Stimulated activated CD8-positive, alpha-beta memory T cell treated with anti-CD3 and anti-CD28 coated beads, Interleukin-2, amount 100 ng/mL, for 1 hour (primary cell): ENCODE results near the gene ADK.
"Not testable (repeated sequence)": the region's sequence is repeated elsewhere in the genome, so short reads cannot be mapped to it uniquely, and the experiment has no call there.

Experiments
- DNase-seq, 2 donors: peaks; one replicate each; pipeline ENCODE4 v3.0.0-alpha.2; 2020; ENCODE audit warnings: low read depth in 2 of 2

The ADK gene

DNA sequence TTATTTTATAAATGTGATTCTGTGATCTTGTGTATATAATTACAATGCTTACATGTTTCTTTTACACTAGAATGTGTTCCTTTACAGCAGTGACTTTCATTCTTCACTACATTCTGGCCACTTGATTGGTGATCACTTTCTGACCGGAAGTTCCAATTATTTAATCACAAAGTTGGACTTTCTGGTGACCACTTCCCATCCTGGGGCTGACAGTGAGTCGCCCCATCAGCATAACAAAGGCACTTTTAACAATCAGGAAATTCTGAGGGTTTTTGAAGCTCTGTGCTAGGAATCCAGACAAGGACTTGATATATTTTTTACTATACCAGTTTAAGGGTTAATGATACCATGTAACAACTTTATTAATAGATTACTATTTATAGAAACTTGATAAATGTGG, 393.1 kb downstream of the ADK start:
- DNase-seq: no peak

DNA sequence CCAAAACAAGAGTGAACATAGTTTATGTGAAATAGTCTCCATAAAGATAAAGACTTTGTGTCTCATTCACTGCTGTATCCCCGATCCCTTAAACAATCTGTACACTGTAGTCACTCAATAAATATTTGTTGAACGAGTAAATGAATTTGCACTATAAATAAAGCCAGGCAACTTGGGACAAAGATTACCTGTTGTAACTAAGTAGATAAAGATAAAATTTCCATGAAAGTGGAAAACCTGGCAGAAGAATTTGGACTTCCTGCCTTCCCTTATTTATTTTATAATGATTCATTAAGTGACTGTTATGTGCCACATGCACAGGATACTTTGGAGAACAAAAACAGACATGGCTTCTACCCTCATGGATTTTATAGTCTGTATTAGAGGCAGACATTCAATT, 397.7 kb downstream of the ADK start:
- no peak for DNase-seq

DNA sequence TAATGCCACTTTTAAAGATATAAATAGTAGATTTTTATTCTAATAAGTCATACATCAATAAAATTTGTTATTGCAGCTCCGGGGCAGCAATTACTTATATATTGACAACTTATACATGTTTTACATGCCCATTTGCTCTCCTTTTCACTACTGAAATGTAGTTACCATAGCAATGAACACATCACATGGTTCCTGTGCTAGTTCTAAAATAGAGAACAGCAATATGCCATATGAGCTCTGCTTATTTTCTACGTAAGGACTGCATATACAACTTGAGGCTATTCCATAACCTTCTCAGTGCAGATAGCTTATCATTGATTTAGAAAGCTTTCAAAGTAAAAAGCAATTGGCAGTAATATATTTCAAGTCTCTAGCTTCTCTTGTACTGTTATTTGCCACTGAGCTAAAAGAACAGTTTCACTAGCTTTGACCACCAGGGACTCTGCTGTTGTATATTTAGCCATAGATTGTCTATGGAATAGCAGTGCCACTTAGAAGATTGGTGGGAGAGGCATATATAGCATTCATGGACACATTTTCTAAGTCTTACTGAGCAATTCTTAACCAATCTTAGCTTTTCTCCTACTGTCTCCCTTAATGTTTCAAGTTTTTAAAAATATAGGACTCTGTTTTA, 405.2 kb downstream of the ADK start:
- DNase-seq: no peak

DNA sequence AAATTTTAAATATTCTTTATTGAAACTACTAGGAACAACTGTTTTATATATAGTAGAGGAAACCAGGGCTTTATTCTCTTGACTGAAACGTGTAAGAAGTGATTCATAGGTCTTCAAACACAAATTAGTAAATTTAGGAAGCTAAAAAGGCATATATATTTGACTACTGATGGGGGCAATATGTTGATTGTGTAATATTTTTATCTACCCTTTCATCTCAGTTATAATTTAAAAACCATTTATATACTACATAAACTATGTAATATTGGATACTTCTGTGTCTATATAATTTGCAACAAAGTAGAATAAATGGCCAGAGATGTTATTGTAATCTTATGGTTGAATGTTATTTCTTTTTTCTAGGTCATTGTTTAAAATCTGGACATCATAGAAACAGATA, 406.1 kb downstream of the ADK start:
- no peak for DNase-seq

- no peak for DNase-seq
These were observed 407.4 kb downstream of the ADK start for GRCh38 chr10:74558403-74558802.

DNA sequence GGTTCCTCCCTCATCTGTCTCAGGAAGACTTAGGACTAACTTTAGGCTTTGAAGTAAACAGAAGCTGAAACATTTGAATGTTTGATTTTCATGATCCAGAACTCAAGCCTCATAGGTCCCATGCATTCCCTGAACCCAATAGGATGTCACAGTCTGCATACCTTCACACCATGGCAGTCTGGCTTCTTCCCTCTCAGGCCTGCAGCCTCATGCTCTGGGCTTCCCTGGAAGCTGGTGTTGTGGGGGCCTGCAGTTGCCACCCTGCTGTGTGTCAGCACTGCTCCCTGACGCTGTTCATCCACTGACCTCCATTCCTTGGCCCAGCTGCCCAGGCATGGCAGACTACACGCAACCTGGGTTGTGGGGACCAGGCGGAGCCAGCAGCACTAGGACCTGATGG, 407.9 kb downstream of the ADK start:
- DNase-seq: no peak

DNA sequence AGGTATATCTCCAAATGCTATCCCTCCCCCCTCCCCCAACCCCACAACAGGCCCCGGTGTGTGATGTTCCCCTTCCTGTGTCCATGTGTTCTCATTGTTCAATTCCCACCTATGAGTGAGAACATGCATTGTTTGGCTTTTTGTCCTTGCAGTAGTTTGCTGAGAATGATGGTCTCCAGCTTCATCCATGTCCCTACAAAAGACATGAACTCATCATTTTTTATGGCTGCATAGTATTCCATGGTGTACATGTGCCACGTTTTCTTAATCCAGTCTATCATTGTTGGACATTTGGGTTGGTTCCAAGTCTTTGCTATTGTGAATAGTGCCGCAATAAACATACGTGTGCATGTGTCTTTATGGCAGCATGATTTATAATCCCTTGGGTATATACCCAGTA, 417.9 kb downstream of the ADK start:
- not testable (repeated sequence) for DNase-seq

DNA sequence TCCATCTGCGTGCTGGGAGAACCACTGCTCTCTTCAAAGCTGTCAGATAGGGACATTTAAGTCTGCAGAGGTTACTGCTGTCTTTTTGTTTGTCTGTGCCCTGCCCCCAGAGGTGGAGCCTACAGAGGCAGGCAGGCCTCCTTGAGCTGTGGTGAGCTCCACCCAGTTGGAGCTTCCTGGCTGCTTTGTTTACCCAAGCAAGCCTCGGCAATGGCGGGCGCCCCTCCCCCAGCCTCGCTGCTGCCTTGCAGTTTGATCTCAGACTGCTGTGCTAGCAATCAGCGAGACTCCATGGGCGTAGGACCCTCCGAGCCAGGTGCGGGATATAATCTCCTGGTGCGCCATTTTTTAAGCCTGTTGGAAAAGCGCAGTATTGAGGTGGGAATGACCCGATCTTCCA, 422.5 kb downstream of the ADK start:
- DNase-seq: not testable (repeated sequence)

GRCh38 chr10:74575191-74575720, 424.2 kb downstream of the ADK start:
- no peak for DNase-seq

- no peak for DNase-seq
These were observed 424.9 kb downstream of the ADK start for GRCh38 chr10:74575912-74576311.

GRCh38 chr10:74576586-74576985, 425.6 kb downstream of the ADK start:
- no peak for DNase-seq

DNA sequence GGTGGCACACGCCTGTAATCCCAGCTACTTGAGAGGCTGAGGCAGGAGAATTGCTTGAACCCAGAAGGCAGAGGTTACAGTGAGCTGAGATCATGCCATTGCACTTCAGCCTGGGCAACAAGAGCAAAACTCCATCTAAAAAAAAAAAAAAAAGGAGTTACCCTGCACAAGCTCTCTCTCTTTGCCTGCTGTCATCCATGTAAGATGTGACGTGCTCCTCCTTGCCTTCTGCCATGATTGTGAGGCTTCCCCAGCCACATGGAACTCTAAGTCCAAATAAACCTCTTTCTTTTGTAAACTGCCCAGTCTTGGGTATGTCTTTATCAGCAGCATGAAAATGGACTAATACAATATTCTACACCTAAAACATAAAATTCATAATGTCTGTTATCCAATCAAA, 429.4 kb downstream of the ADK start:
- not testable (repeated sequence) for DNase-seq

DNA sequence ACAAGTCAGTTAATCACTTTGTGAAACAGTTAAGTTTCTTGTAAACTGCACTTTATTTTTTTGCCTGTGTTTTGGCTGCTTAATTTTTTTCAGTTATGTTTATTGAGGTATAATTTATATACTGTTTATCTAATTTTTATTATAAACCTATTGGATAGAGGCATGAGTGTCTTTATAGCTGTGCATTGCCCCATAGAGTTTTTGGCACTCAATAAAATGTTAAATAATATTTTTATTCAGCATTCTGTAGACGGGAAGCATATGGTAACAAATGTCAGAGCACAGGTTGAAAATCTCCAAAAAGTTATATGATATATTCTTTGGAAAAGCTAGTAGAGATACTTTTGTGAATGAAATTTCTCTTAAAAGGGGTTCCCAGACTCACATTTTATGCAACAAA, 431.5 kb downstream of the ADK start:
- DNase-seq: no peak

DNA sequence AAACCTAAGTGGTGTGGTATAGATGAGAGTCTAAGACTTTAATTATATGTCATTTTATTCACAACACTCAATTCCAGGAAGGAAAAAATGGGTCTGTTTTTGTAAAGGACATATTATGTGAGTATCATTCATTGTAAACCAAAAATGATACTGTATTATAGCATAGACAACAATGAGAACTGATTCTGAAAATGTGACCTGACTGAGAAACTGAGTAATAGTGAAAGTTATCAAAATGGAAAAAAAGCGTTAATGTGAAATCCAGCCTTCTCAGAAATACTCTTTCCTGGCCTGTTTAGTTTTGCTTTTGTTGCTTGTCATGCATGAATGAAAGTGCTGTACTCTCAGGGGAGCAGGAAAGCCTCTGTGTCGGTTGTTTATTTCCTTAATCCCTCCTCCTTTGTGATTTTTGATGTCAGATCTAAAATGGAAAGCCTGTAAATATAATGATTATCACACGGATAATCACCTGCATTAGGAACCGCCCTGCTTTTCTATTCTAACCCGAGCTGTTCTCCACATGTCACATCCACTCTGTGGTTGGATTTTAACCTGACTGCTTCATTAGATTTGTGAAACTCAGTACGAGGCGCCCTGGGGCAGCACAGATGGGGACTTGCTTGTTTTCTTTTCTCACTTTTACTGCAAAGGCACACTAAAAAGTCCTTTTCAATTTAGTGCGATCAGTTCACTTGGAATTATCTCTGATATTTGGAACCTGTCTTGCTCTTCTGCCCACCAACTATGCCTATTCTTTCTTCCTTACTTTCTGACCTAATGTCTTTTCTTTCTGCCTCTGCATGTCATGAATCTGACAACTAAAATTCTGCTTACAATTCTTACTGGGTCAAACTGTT, 434.4 kb downstream of the ADK start:
- DNase-seq: no peak

- no peak for DNase-seq
These were observed 435.1 kb downstream of the ADK start for GRCh38 chr10:74586088-74586585.

DNA sequence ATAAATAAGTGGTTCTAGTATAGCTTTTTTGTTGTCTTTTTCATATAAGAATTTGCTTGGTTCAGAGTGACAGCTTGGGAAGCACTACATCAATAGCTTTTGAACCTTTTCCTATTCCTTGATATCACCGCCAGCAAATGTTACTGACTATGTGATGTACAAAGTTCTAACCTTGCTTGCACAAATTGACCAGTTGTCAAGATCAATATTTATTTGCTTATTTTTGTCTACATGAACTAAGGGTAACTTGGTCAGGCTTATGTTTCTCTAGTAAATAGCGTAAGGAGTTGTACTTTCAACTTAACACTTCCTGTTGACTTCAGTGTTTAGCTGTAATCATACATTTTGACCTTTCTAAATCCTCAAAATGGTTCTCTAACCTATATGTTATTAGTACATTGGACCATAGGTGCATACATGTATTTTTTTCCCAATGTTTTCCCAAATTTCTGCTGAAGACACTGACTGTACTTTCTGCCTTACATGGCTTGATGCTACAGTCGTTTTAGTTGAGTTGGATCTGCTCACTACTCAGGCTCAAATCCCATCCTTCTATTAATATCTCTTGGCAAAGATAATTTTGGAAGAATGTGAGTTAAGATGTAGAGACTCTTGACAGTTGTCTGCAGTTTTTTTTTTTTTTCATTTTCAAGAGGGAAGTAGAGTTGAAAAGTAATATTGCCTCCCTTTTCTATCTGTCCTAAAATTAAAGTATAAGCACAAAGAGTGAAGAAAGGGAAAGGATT, 436.3 kb downstream of the ADK start:
- DNase-seq: no peak

GRCh38 chr10:74589226-74589673, 438.2 kb downstream of the ADK start:
- DNase-seq: peak; percentile 50 to 68

DNA sequence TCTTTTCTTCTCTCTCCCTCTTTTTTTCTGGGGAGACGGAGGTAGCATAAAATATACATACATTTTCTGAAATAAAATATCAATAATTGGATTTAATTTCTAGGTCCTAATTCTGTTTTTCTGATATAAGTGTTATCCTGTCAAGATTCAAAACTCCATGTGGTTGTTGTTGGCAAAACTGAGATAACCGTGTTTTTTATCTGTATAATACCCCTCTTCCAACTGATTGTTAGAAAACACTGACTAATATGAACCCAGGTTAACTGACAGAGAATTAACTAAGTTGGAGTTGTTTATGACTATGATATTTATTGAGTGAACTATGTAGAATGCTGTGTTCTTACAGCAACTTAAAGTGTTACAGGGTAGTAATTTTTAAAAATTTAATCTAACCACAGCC, 438.8 kb downstream of the ADK start:
- DNase-seq: no peak

DNA sequence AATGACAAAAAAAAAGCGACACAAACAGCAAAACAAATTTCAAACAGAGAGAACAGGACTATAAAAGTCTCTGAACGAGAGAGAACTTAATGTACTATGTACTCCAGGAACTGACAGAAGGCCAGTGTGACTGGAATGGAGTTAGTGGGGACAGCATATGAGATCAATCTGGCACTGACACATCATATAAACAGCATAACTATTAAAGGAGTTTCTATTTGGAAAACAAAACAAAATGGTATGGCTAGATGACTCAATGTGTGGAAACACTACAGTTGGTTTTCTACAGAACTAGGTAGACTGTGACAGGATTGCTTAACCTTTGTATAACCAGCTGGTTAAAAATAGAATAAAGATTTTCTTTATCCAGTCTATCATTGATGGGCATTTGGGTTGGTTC, 442.4 kb downstream of the ADK start:
- DNase-seq: no peak

DNA sequence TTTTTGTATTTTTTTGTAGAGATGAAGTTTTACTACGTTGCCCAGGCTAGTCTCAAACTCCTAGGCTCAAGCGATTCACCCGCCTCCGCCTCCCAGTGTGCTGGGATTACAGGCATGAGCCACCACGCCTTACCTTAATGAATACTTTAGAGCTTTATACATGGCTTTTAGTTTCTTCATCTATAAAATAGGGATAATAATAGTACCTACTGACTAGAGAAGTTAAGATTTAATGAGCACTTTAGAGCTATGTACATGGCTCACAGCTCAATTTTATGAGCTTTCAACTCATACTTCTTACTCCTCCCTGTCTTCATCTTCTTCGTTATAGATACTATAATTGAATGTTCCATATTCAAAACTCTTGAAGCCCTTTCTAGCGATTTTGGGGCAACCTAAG, 445.7 kb downstream of the ADK start:
- DNase-seq: no peak

DNA sequence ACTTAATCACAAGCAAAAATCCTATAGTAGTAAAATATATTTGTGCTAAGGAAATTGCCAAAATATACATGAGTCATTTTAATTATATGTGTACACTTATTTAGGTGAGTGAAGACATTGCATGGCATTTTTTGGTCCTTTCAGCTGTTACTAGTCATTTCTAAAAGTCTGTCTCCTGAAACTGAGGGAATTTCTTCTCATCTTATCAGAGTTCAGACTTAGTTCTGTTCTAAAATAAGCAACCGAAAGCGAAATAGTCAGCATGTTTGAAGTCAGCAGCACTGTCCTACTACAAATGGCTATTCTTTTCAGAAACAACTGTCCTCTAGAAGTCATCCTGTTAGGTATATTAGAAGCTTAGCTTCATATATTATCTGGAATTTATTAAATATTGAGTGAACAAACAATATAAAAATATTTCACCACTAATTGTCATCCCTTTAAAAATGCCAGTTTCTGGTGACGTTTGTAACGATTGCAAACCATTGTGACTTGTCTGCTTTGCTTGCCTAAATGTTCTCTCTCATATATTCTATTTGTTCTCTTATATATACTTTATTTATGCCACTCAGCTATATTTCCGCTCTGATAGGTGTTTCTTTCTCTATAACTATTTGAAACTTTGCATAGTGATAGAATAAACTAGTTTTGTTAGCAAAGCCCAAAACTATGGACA, 448.0 kb downstream of the ADK start:
- DNase-seq: no peak

DNA sequence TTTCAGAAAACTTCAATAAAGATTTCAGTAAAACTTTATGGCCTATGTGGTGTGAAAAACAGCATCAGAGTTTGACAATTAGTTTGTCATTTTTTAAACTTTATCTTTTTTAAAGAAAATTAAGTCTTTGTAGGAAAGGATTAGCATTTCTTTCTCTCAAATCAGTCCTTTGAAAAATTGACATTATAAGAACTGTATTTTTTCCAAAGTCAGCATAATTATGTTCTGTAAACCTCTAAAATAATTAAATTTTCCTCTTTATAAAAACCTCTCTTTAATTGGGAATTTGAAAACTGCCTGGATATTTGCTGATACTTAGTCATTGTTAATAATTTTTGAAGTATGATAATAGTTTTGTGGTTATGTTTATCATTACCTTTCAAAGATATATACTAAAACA, 448.7 kb downstream of the ADK start:
- DNase-seq: no peak
